T-cell (primary cell): ENCODE measurements around the gene ITGBL1. TPM values are rescaled to one million over a fixed set of nuclear protein-coding genes. Genes with fewer than 3 reads are reported as not detected.

Source experiments
- ATAC-seq, 4 experiments: fragments of 200-7000 bp in 3 of 4; fragments of 150-1000 bp in 1 of 4; cut with Tn5 transposase; replicated peaks in 1 of 4; 1 replicate in 3 of 4; 2 replicates in 1 of 4; pipeline ENCODE4 v1.10.0; 2021; ENCODE audit warnings: moderate library complexity in 3 of 4, mild to moderate bottlenecking in 2 of 4, moderate number of reproducible peaks in 1 of 4
- CTCF ChIA-PET, 2 donors: fragments of 300-600 bp; sonication (Branson Sonifier 250); formaldehyde crosslinking; loops; one replicate each; lab custom pipeline; 2022; ENCODE audit warnings: antibody characterized with exemption in 2 of 2; lab: Charles Lee
- POLR2A ChIA-PET, 2 donors: fragments of 300-600 bp; sonication (Branson Sonifier 250); formaldehyde crosslinking; loops; one replicate each; lab custom pipeline; 2022; ENCODE audit warnings: antibody characterized with exemption in 2 of 2; lab: Charles Lee
- DNase-seq, 35 experiments: peaks; one replicate each; pipeline versions ENCODE4 v3.0.0 to v3.0.0-alpha.2; 2013 to 2023
- H3K27ac ChIP-seq: one replicate; pipeline ENCODE4 v1.5.1; 2013; ENCODE audit warnings: low read length
- H3K27me3 ChIP-seq, 2 experiments: replicated peaks in 1 of 2; 1 replicate in 1 of 2; 2 replicates in 1 of 2; pipeline versions ENCODE4 v1.6.1 to v1.7.0; 2013; ENCODE audit warnings: low read length in 1 of 2, mixed read lengths in 1 of 2; ENCODE audit not compliant: control insufficient read depth in 2 of 2, insufficient read depth in 2 of 2; ENCODE audit errors: extremely low read depth in 1 of 2
- H3K36me3 ChIP-seq, 2 donors: 1 replicate in 1 of 2; 2 replicates in 1 of 2; pipeline versions ENCODE4 v1.6.1 to v1.7.0; 2013; ENCODE audit warnings: low read length in 1 of 2; ENCODE audit not compliant: control insufficient read depth in 2 of 2, insufficient read depth in 1 of 2; ENCODE audit errors: extremely low read depth in 1 of 2
- H3K4me1 ChIP-seq, 2 experiments: 1 replicate in 1 of 2; 2 replicates in 1 of 2; pipeline versions ENCODE4 v1.6.1 to v1.7.0; 2013; ENCODE audit warnings: low read length in 2 of 2, mixed read lengths in 1 of 2; ENCODE audit not compliant: insufficient read depth in 2 of 2, control insufficient read depth in 1 of 2; ENCODE audit errors: extremely low read depth in 1 of 2
- H3K4me3 ChIP-seq, 2 donors: 1 replicate in 1 of 2; 2 replicates in 1 of 2; pipeline versions ENCODE4 v1.5.1 to v1.7.0; 2013; ENCODE audit warnings: mild to moderate bottlenecking in 2 of 2, low read length in 1 of 2, moderate library complexity in 1 of 2; ENCODE audit not compliant: control insufficient read depth in 1 of 2; ENCODE audit errors: extremely low read depth in 1 of 2
- H3K9me3 ChIP-seq: 2 replicates; pipeline ENCODE4 v1.7.0; 2013
- H3K27ac Mint-ChIP-seq, 2 donors: one replicate each; pipeline ENCODE4 v1.8.0; 2020 to 2021; ENCODE audit warnings: mild to moderate bottlenecking in 2 of 2, mixed read lengths in 2 of 2
- H3K27me3 Mint-ChIP-seq, 2 donors: one replicate each; pipeline ENCODE4 v1.8.0; 2021 to 2022; ENCODE audit warnings: mixed read lengths in 2 of 2
- H3K36me3 Mint-ChIP-seq: one replicate; pipeline ENCODE4 v1.8.0; 2021; ENCODE audit warnings: mixed read lengths
- H3K4me1 Mint-ChIP-seq, 3 donors: one replicate each; pipeline ENCODE4 v1.8.0; 2020 to 2022; ENCODE audit warnings: mixed read lengths in 3 of 3, mild to moderate bottlenecking in 1 of 3
- H3K4me3 Mint-ChIP-seq, 3 donors: one replicate each; pipeline ENCODE4 v1.8.0; 2020 to 2022; ENCODE audit warnings: mild to moderate bottlenecking in 3 of 3, mixed read lengths in 3 of 3, moderate library complexity in 3 of 3
- H3K9me3 Mint-ChIP-seq, 3 donors: one replicate each; pipeline ENCODE4 v1.8.0; 2020 to 2022; ENCODE audit warnings: mixed read lengths in 3 of 3
- WGBS: methylation state at CpG from one replicate; pipeline ENCODE4 v1.1.5; 2013; ENCODE audit warnings: missing lambda C conversion rate; ENCODE audit not compliant: insufficient coverage; 5-methylcytosine and 5-hydroxymethylcytosine counted together
- total RNA-seq, 35 experiments: library from RNA in 6 of 35; stranded (reverse) in 6 of 35; fragments of 120-200 nt in 1 of 35; gene quantifications; one replicate each; pipeline versions ENCODE4 v1.2.1 to v1.2.4 and lab custom pipeline; 2013 to 2026

The ITGBL1 gene
- total RNA-seq, 5 donors from 2014 or later (not counting 1 experiment from before 2014, with no cell fraction given), result not detected

GRCh38 chr13:101449790-101450748 is 2.4 kb upstream of the ITGBL1 start:
- Mint-ChIP-seq H3K27ac (no peak overlapping the region), H3K9me3 (no peaks in the 10 kb centered on the region), H3K27me3 (peaks cover 23 to 26% of the 10 kb centered on the region in 2 donors), H3K36me3 (no peaks in the 10 kb centered on the region), H3K4me3 (no peak overlapping the region), H3K4me1 (peaks cover 0 to 10% (median 7%) of the 10 kb centered on the region in 3 donors)
- Histone ChIP-seq H3K4me3 (no peak overlapping the region), H3K27me3 (peaks cover 2 to 16% of the 10 kb centered on the region in 2 experiments), H3K9me3 (no peaks in the 10 kb centered on the region), H3K4me1 (peaks cover 0 to 2% of the 10 kb centered on the region in 2 experiments), H3K36me3 (no peaks in the 10 kb centered on the region), H3K27ac (no peak overlapping the region)
- ATAC-seq (no peak), DNase-seq (no peak)
- POLR2A ChIA-PET, result no interaction called here
- 40% methylated on average over 1 of the region's 5 CpGs for WGBS
- CTCF ChIA-PET, result no interaction called here

GRCh38 chr13:101450749-101451130 is 1.7 kb upstream of the ITGBL1 start:
- Histone ChIP-seq H3K4me1 (peaks cover 0 to 2% of the 10 kb centered on the region in 2 experiments), H3K27ac (no peak overlapping the region), H3K4me3 (no peak overlapping the region), H3K27me3 (peaks cover 2 to 16% of the 10 kb centered on the region in 2 experiments), H3K9me3 (no peaks in the 10 kb centered on the region), H3K36me3 (no peaks in the 10 kb centered on the region)
- Mint-ChIP-seq H3K27ac (no peak overlapping the region), H3K27me3 (peaks cover 26 to 28% of the 10 kb centered on the region in 2 donors), H3K4me1 (peaks cover 0 to 10% (median 7%) of the 10 kb centered on the region in 3 donors), H3K36me3 (no peaks in the 10 kb centered on the region), H3K9me3 (no peaks in the 10 kb centered on the region), H3K4me3 (no peak overlapping the region)
- no CpG with 5 or more reads among the region's 2 CpGs for WGBS
- ChIA-PET POLR2A (no interaction called here), CTCF (no interaction called here)
- ATAC-seq, result no peak
- DNase-seq, result no peak

DNA sequence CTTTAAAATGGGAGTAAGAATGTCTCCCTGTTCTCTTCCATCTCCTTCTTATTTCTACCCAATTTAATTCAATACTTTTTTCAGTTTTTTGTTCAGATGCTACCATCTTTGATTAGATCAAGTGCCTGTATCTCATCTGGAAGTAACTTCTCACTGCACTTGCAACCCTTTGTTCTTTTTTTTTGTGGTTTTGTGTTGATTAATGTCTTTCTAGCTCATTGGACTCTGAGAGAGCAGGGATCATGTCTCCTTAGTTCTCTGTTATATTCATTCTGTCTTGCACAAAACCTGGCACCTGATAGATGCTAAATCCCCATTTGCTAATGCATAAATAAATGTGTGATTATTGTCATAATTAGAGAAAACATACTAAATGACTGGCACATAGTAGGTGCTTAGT is 834 bp upstream of the ITGBL1 start:
- Histone ChIP-seq H3K9me3 (no peaks in the 10 kb centered on the region), H3K4me1 (peaks cover 0 to 2% of the 10 kb centered on the region in 2 experiments), H3K27ac (no peak overlapping the region), H3K36me3 (no peaks in the 10 kb centered on the region), H3K4me3 (no peak overlapping the region), H3K27me3 (peaks cover 2 to 18% of the 10 kb centered on the region in 2 experiments)
- Mint-ChIP-seq H3K36me3 (no peaks in the 10 kb centered on the region), H3K27ac (no peak overlapping the region), H3K27me3 (peaks cover 28 to 31% of the 10 kb centered on the region in 2 donors), H3K4me1 (peaks cover 0 to 10% (median 7%) of the 10 kb centered on the region in 3 donors), H3K9me3 (no peaks in the 10 kb centered on the region), H3K4me3 (no peak overlapping the region)
- ATAC-seq, result no peak
- POLR2A ChIA-PET, result no interaction called here
- DNase-seq, result no peak
- CTCF ChIA-PET, result no interaction called here

DNA sequence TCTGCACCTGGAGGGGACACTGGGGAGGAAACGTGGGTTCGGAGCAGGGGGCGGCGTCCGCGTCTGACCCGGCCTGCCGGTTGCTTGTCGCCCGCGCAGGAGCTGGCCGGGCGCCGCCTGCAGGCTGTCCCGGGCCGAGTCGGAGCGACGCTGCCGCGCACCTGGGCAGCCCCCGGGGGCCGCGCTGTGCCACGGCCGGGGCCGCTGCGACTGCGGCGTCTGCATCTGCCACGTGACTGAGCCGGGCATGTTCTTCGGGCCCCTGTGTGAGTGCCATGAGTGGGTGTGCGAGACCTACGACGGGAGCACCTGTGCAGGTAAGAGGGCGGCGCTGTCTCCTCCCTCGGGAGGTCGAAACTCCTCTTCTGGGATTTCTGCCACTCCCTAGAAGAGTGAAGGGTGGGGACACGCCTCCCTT is 1.3 kb downstream of the ITGBL1 start:
- Mint-ChIP-seq H3K4me3 (peak overlapping the region; percentile 2 to 38 (median 31)), H3K27me3 (peaks cover 28 to 33% of the 10 kb centered on the region in 2 donors)
- no peak for DNase-seq

GRCh38 chr13:101454767-101455166 is 2.3 kb downstream of the ITGBL1 start:
- DNase-seq (no peak), ATAC-seq (no peak)
- Mint-ChIP-seq H3K4me1 (peaks cover 0 to 10% (median 7%) of the 10 kb centered on the region in 3 donors), H3K9me3 (no peaks in the 10 kb centered on the region), H3K27ac (no peak overlapping the region), H3K27me3 (peaks cover 28 to 33% of the 10 kb centered on the region in 2 donors), H3K36me3 (no peaks in the 10 kb centered on the region), H3K4me3 (peak overlapping the region in 1 of 3 donors; percentile 25)
- Histone ChIP-seq H3K36me3 (no peaks in the 10 kb centered on the region), H3K4me1 (peaks cover 0 to 2% of the 10 kb centered on the region in 2 experiments), H3K27me3 (peaks cover 2 to 18% of the 10 kb centered on the region in 2 experiments), H3K27ac (no peak overlapping the region), H3K4me3 (no peak overlapping the region), H3K9me3 (no peaks in the 10 kb centered on the region)
- ChIA-PET POLR2A (no interaction called here), CTCF (no interaction called here)
- no CpG with 5 or more reads among the region's 2 CpGs for WGBS

More for the DNA sequence above, 1.3 kb downstream of the ITGBL1 start:
- Mint-ChIP-seq H3K4me1 (peaks cover 0 to 10% (median 7%) of the 10 kb centered on the region in 3 donors), H3K9me3 (no peaks in the 10 kb centered on the region), H3K27ac (no peak overlapping the region), H3K36me3 (no peaks in the 10 kb centered on the region)
- ChIA-PET CTCF (no interaction called here), POLR2A (no interaction called here)
- ATAC-seq, result no peak
- Histone ChIP-seq H3K4me3 (no peak overlapping the region), H3K9me3 (no peaks in the 10 kb centered on the region), H3K36me3 (no peaks in the 10 kb centered on the region), H3K27ac (no peak overlapping the region), H3K27me3 (peaks cover 2 to 18% of the 10 kb centered on the region in 2 experiments), H3K4me1 (peaks cover 0 to 2% of the 10 kb centered on the region in 2 experiments)
- WGBS, result 11% methylated on average over 36 of the region's 41 CpGs

DNA sequence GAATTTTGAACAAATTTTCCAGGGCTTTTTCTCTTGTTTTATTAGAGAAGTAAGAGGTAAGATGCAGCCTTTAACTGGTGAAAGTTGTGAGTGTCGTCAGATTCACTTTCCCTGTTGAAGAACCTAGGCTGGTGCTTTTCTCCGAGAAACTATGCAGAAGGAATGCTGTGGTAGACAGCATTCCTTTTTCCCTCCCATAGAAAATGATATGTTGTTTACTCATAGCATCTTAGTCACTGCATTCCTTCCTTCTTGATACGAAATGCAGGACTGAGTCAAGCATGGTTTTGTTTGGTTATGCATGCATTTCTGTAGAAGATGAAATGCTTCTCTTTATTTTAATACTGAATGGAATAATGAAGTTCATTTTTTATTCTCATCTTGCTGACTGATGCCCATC is 3.4 kb downstream of the ITGBL1 start:
- Histone ChIP-seq H3K36me3 (no peaks in the 10 kb centered on the region), H3K27ac (no peak overlapping the region), H3K9me3 (no peaks in the 10 kb centered on the region), H3K27me3 (peaks cover 2 to 15% of the 10 kb centered on the region in 2 experiments), H3K4me3 (no peak overlapping the region), H3K4me1 (peaks cover 0 to 2% of the 10 kb centered on the region in 2 experiments)
- no peaks in the 10 kb centered on the region for H3K36me3 Mint-ChIP-seq
- H3K4me1 Mint-ChIP-seq, result peaks cover 0 to 10% (median 7%) of the 10 kb centered on the region in 3 donors
- H3K9me3 Mint-ChIP-seq, result no peaks in the 10 kb centered on the region
- WGBS, result no CpG with 5 or more reads among the region's 3 CpGs
- H3K27me3 Mint-ChIP-seq, result peaks cover 33% of the 10 kb centered on the region in 2 donors
- ChIA-PET POLR2A (no interaction called here), CTCF (no interaction called here)
- no peak overlapping the region for H3K4me3 Mint-ChIP-seq
- ATAC-seq (no peak), DNase-seq (no peak)
- no peak overlapping the region for H3K27ac Mint-ChIP-seq
